ENCODE measurements around the gene ZBTB21. TPM values are rescaled to one million over a fixed set of nuclear protein-coding genes. Genes with fewer than 3 reads are reported as not detected.

ZBTB21 gene
- total and polyA plus RNA-seq, 9 of the 15 experiments (the other 6 are each of a cell fraction or from before 2014, with no cell fraction given), result 2.2 to 15.2 (median 8.7) TPM

GRCh38 chr21:42051788-42052187 is 41.6 kb upstream of the ZBTB21 start (continued):
- TF ChIP-seq NR4A1 (CRISPR knock-in tag; IDR thresholded peaks at IDR 0.05) (no peak), NR4A1 (tag; IDR thresholded peaks at IDR 0.05) (no peak), ZBTB34 (CRISPR knock-in tag; IDR thresholded peaks at IDR 0.05) (no peak), MXI1 (IDR thresholded peaks at IDR 0.05; ENCODE audit: low read depth, low read length) (no peak), FIP1L1 (IDR thresholded peaks at IDR 0.05; ENCODE audit: low read depth, low read length, poor library complexity, severe bottlenecking) (no peak), ZNF224 (CRISPR knock-in tag; IDR thresholded peaks at IDR 0.05) (no peak), ZNF511 (CRISPR knock-in tag; IDR thresholded peaks at IDR 0.05) (no peak), ZNF274 (IDR thresholded peaks at IDR 0.05; ENCODE audit: borderline replicate concordance, low read depth, low read length) (no peak), MAZ (CRISPR knock-in tag; conservative IDR thresholded peaks at IDR 0.05 in 1 of 2, IDR thresholded peaks at IDR 0.05 in 1 of 2) (0 out of 4 replicates have a peak, but pooled peaks have one; percentile 26 to 38), JUND (IDR thresholded peaks at IDR 0.05; ENCODE audit: borderline replicate concordance, low read depth, low read length) (peak; percentile 86), JUND (tag; IDR thresholded peaks at IDR 0.05; ENCODE audit: borderline replicate concordance, low read depth, low read length) (peak; percentile 65; the same call in 1 of the 3 replicates), RERE (CRISPR knock-in tag; IDR thresholded peaks at IDR 0.05; ENCODE audit: borderline replicate concordance) (no peak), PHF8 (IDR thresholded peaks at IDR 0.05; ENCODE audit: borderline replicate concordance, low read length) (no peak), E4F1 (CRISPR knock-in tag; IDR thresholded peaks at IDR 0.05; ENCODE audit: borderline replicate concordance) (no peak), MBD2 (IDR thresholded peaks at IDR 0.05; ENCODE audit: borderline replicate concordance, low read depth) (no peak), TCF3 (CRISPR knock-in tag; IDR thresholded peaks at IDR 0.05) (peak; percentile 91), ZFP36 (IDR thresholded peaks at IDR 0.05; ENCODE audit: low read depth, low read length, partially characterized antibody) (no peak), L3MBTL2 (IDR thresholded peaks at IDR 0.05) (no peak)

Measured in K562 (cell line).